Activated CD8-positive, alpha-beta T cell treated with anti-CD3 and anti-CD28 coated beads for 36 hours (primary cell): ENCODE data around the gene NOC4L. TPM values are rescaled to one million over a fixed set of nuclear protein-coding genes. Genes with fewer than 3 reads are reported as not detected.

Source experiments
- ATAC-seq: fragments of 200-7000 bp; cut with Tn5 transposase; one replicate; pipeline ENCODE4 v1.10.0; 2021; ENCODE audit warnings: mild to moderate bottlenecking, moderate library complexity
- CTCF ChIA-PET: fragments of 350-600 bp; sonication (Branson Sonifier 250); formaldehyde crosslinking; loops from one replicate; lab custom pipeline; 2021; ENCODE audit warnings: antibody characterized with exemption; lab: Charles Lee
- POLR2A ChIA-PET: fragments of 350-600 bp; sonication (Branson Sonifier 250); formaldehyde crosslinking; loops from one replicate; lab custom pipeline; 2021; ENCODE audit warnings: antibody characterized with exemption; lab: Charles Lee
- DNase-seq: peaks from one replicate; pipeline ENCODE4 v3.0.0-alpha.2; 2020
- H3K27ac Mint-ChIP-seq: one replicate; pipeline ENCODE4 v1.8.0; 2021; ENCODE audit warnings: mild to moderate bottlenecking, mixed read lengths
- H3K27me3 Mint-ChIP-seq: one replicate; pipeline ENCODE4 v1.8.0; 2021; ENCODE audit warnings: mixed read lengths
- H3K36me3 Mint-ChIP-seq: one replicate; pipeline ENCODE4 v1.8.0; 2021; ENCODE audit warnings: low read depth, mixed read lengths
- H3K4me1 Mint-ChIP-seq: one replicate; pipeline ENCODE4 v1.8.0; 2021; ENCODE audit warnings: low read depth, mixed read lengths
- H3K4me3 Mint-ChIP-seq: one replicate; pipeline ENCODE4 v1.8.0; 2021; ENCODE audit warnings: mild to moderate bottlenecking, moderate library complexity, mixed read lengths
- H3K9me3 Mint-ChIP-seq: one replicate; pipeline ENCODE4 v1.8.0; 2021; ENCODE audit warnings: mixed read lengths
- intact Hi-C: fragments of 100-400 bp; cut with micrococcal nuclease; formaldehyde crosslinking; loops from one replicate; pipeline ENCODE4 v1.10.0; 2022
- total RNA-seq, 2 experiments: library from RNA; stranded (reverse); gene quantifications; one replicate each; pipeline ENCODE4 v1.2.3, GENCODE V29; 2021
- TF ChIP-seq, protein P1 (sequence below): fragments of 200-600 bp; IDR thresholded peaks from one replicate; pipeline ENCODE4 v1.8.0; 2022; ENCODE audit warnings: antibody characterized with exemption, mild to moderate bottlenecking

The NOC4L gene
- total RNA-seq, 2 experiments from 2014 or later, result 35.6 to 41.2 TPM

DNA sequence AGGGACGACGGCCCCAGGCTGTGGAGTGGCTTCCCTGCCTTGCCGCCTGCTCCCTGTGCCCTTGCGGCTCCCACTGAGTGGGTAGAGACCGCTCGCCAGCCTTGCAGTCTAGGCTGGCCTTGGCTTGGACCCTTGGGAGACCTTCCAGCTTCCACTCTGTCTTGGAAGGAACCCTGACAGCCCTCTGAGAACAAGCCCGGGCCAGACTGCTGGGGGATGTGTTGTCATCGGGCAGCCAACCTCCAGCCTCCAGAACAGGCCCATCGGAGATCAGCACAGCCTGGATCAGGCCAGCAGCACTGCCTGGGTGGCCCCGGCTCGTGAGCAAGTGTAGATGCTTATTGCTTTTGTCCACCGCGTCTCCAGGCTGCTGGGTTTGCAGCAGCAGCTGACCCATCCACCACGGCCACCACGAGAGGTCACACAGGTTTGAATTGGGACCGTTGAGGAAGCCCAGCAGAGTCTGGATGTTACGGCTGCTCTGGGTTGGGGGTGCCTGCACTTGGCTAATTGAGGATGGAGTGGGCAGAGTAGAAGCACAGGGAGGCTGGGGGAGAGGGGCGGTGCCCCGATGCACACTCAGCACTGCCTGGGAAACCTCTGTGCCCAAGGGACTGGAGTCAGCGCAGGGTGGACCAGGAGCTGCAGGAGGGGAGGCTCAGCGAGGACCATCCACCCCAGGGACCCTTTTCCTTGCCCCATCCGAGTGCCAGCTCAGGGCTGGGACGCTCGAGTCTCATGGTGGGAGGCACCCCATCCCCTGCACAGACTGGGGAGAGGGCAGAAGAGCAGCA, 55.5 kb downstream of the NOC4L start:
- Mint-ChIP-seq H3K4me3 (no peak overlapping the region), H3K27me3 (peaks cover 11% of the 10 kb centered on the region), H3K36me3 (no peaks in the 10 kb centered on the region), H3K4me1 (no peaks in the 10 kb centered on the region), H3K27ac (no peak overlapping the region), H3K9me3 (no peaks in the 10 kb centered on the region)
- intact Hi-C loops, result no loop called here
- ATAC-seq (no peak), DNase-seq (no peak)
- ChIA-PET CTCF (no interaction called here), POLR2A (no interaction called here)
- TF ChIP-seq, protein P1, sequence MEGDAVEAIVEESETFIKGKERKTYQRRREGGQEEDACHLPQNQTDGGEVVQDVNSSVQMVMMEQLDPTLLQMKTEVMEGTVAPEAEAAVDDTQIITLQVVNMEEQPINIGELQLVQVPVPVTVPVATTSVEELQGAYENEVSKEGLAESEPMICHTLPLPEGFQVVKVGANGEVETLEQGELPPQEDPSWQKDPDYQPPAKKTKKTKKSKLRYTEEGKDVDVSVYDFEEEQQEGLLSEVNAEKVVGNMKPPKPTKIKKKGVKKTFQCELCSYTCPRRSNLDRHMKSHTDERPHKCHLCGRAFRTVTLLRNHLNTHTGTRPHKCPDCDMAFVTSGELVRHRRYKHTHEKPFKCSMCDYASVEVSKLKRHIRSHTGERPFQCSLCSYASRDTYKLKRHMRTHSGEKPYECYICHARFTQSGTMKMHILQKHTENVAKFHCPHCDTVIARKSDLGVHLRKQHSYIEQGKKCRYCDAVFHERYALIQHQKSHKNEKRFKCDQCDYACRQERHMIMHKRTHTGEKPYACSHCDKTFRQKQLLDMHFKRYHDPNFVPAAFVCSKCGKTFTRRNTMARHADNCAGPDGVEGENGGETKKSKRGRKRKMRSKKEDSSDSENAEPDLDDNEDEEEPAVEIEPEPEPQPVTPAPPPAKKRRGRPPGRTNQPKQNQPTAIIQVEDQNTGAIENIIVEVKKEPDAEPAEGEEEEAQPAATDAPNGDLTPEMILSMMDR, result no peak

DNA sequence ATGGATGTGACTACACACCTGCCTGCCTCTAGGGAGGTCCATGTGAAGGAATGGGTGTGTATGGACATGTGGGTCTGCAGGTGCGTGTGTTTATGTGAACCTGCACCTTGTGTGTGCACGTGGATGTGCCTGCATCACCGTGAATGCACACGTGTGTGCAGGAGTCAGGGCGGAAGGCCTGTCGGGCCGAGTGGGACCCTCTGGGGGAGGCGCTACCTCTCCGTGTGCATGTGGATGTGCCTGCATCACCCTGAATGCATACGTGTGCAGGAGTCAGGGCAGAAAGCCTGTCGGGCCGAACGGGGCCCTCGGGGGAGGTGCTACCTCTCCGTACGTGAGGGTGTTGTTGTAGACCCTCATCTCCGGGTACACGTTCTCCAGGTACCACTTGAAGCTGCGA, 56.5 kb downstream of the NOC4L start:
- Mint-ChIP-seq H3K27ac (no peak overlapping the region), H3K4me1 (peaks cover 6% of the 10 kb centered on the region), H3K36me3 (no peaks in the 10 kb centered on the region), H3K27me3 (peaks cover 16% of the 10 kb centered on the region), H3K4me3 (no peak overlapping the region), H3K9me3 (no peaks in the 10 kb centered on the region)
- intact Hi-C loops, result no loop called here
- ChIA-PET POLR2A (no interaction called here), CTCF (no interaction called here)
- no peak for DNase-seq
- TF ChIP-seq, protein P1, result no peak
- ATAC-seq, result no peak

DNA sequence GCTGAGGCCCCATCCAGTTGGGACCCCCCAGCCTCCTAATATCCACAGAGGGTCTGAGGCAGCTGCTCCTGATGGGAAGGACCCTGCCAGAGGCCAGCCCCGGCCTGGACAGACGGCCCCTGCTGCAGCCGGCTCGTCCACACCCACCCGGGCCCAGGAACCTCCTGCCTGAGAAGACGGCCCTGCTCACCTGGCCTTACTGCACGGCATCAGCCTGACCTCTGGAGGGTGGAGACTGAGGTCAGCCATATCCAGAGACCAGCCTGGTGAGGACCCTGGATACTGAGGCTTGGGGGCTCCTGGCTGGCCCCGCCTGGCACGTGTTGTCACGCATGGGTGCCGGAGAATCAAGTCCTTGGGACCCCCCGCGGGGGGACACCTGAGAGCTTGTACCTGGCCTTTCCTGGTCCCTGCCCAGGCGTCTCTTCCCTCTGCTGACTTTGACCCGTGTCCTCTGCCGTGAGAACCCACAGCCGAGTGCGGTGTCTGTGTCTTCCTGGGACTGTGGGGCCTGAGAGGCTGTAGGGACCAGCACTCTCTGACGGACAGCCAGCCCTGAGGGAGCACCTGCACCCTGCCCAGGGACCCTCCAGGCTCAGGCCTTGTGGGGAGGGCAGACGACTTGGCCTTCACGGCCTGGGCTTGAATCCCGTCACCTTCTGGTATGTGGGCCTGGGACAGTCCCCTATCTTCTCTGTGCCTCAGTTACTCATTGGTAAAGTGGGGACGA, 57.3 kb downstream of the NOC4L start:
- Mint-ChIP-seq H3K4me3 (no peak overlapping the region), H3K4me1 (peaks cover 6% of the 10 kb centered on the region), H3K9me3 (no peaks in the 10 kb centered on the region), H3K36me3 (no peaks in the 10 kb centered on the region), H3K27ac (no peak overlapping the region), H3K27me3 (peaks cover 22% of the 10 kb centered on the region)
- intact Hi-C loops, result no loop called here
- TF ChIP-seq, protein P1, result no peak
- ATAC-seq, result no peak
- DNase-seq, result no peak
- ChIA-PET POLR2A (no interaction called here), CTCF (no interaction called here)

Other genes with a start within 250 kb of the NOC4L start
- 10 to 100 TPM; 13.3 to 15.5 TPM for gene ULK1, start 249.8 kb upstream of the NOC4L start, total RNA-seq
- gene PUS1, start 215.2 kb upstream of the NOC4L start, total RNA-seq, result 10 to 100 TPM; 68.2 to 71.7 TPM
- 10 to 100 TPM; 45.6 to 46.1 TPM for gene EP400, start 194.5 kb upstream of the NOC4L start, total RNA-seq
- gene DDX51, start 138 bp upstream of the NOC4L start, total RNA-seq, result 10 to 100 TPM; 24.1 to 25.5 TPM
- not detected for gene GALNT9, start 185.1 kb downstream of the NOC4L start, total RNA-seq